Measurements from ENCODE around the gene OSGEPL1.
"Not testable (repeated sequence)": the region's sequence is repeated elsewhere in the genome, so short reads cannot be mapped to it uniquely, and the experiment has no call there.

OSGEPL1 gene

DNA sequence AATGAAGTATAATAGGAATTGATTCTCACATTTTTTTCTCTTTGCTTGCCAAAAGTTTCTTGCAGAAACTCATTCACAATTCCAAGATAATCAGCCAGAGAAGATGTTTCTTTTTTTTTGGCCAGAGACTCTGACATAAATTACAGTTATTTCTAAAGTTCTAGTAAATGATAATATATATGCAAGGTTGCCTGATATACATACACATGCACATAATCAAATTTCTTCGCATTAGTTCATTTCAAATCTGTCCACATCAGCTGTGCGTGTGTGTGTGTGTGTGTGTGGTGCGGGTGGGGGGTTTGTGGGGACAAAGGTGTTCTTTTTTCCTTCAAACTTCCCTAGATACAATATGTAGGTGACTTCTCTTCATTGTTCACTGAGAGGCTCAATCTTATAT, 33.2 kb downstream of the OSGEPL1 start:
- no peak for DNase-seq (ENCODE audit: low read depth)
- no peak for TF ChIP-seq CTCF (IDR thresholded peaks at IDR 0.05; ENCODE audit: low read depth, low read length, missing control alignments)
- no peak overlapping the region for H3K4me3 ChIP-seq (ENCODE audit: low read depth, low read length)

- DNase-seq (ENCODE audit: low read depth): no peak
- TF ChIP-seq CTCF (IDR thresholded peaks at IDR 0.05; ENCODE audit: low read depth, low read length, missing control alignments): no peak
- H3K4me3 ChIP-seq (ENCODE audit: low read depth, low read length): no peak overlapping the region
These were observed 35.7 kb downstream of the OSGEPL1 start for GRCh38 chr2:189726849-189727248.

GRCh38 chr2:189726271-189726670, 36.3 kb downstream of the OSGEPL1 start:
- DNase-seq (ENCODE audit: low read depth): no peak
- TF ChIP-seq CTCF (IDR thresholded peaks at IDR 0.05; ENCODE audit: low read depth, low read length, missing control alignments): no peak
- no peak overlapping the region for H3K4me3 ChIP-seq (ENCODE audit: low read depth, low read length)

- no peak for DNase-seq (ENCODE audit: low read depth)
- H3K4me3 ChIP-seq (ENCODE audit: low read depth, low read length): no peak overlapping the region
- no peak for TF ChIP-seq CTCF (IDR thresholded peaks at IDR 0.05; ENCODE audit: low read depth, low read length, missing control alignments)
These were observed 39.4 kb downstream of the OSGEPL1 start for GRCh38 chr2:189723192-189723591.

DNA sequence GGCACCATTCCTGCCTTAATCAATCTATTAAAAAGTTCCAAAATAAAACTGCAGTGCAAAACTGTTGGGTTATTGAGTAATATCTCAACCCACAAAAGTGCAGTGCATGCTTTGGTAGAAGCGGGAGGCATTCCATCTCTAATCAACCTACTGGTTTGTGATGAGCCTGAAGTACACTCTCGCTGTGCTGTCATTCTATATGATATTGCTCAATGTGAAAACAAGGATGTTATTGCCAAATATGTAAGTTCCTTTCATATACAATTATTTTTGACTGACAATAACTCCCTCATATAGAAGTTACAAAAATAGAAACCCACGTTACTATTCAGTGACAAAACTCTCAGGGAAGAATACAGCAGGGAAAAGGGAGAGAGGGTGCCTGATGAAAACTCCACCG, 43.0 kb downstream of the OSGEPL1 start:
- no peak overlapping the region for H3K4me3 ChIP-seq (ENCODE audit: low read depth, low read length)
- no peak for DNase-seq (ENCODE audit: low read depth)
- no peak for TF ChIP-seq CTCF (IDR thresholded peaks at IDR 0.05; ENCODE audit: low read depth, low read length, missing control alignments)

- H3K4me3 ChIP-seq (ENCODE audit: low read depth, low read length); DNase-seq (ENCODE audit: low read depth): not testable (repeated sequence)
These were observed 45.0 kb downstream of the OSGEPL1 start for GRCh38 chr2:189717593-189717992.

DNA sequence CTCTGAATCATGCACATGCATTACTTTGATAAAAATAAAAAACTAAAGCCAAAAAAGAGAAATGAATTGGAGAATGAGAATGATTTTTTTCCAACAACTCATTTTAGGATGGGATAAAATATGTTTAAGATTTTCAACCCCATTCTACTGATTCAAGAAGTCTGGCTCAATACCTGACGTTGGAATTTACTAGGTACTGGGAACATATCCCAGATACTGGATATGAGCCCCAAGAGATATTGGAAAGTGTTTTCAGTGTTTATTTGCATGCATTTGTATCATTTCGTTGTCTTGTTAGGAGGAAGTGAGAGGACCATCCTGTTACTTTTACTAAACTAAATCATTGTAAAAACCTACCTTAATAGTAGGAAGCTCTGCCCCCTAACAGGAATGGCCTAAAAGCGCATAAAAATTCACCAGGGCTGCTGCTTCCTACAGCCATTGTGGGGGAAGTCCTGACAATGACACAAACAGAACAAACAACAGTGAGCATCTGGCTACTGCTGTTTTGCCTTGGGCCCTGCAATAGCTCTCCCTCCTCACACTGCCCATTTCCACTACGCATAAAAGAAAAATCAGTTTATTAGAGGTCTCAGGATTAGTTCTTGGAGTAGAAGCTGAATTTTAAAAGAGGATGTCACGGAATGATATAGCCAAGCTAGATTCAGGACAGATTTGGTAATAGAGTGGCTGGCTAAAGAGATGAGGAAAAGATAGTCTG, 52.9 kb downstream of the OSGEPL1 start:
- no peak for TF ChIP-seq CTCF (IDR thresholded peaks at IDR 0.05; ENCODE audit: low read depth, low read length, missing control alignments)
- H3K4me3 ChIP-seq (ENCODE audit: low read depth, low read length): no peak overlapping the region
- no peak for DNase-seq (ENCODE audit: low read depth)
